K562 (cell line): ENCODE measurements around the gene PDZK1IP1. TPM values are rescaled to one million over a fixed set of nuclear protein-coding genes. Genes with fewer than 3 reads are reported as not detected.
A peak's percentile ranks its signal among the peaks of the same experiment; 100 is the strongest.

Experiments used
- ARHGAP35 ChIP-seq: fragments of 450-650 bp; IDR thresholded peaks from 2 replicates; pipeline ENCODE4 v1.6.1; 2018; ENCODE audit not compliant: partially characterized antibody
- CTBP1 ChIP-seq: fragments of 450-650 bp; IDR thresholded peaks from 2 replicates; pipeline ENCODE4 v1.6.1; 2016; ENCODE audit warnings: borderline replicate concordance
- DPF2 ChIP-seq: fragments of 450-650 bp; IDR thresholded peaks from 2 replicates; pipeline ENCODE4 v1.6.1; 2016
- FOXJ2 ChIP-seq: fragments of 200-800 bp; sonication (Bioruptor generic); IDR thresholded peaks from 2 replicates; pipeline ENCODE4 v1.6.1; 2016; ENCODE audit warnings: missing genetic modification characterization, missing compliant biosample characterization
- GATAD2A ChIP-seq: fragments of 450-650 bp; IDR thresholded peaks from 2 replicates; pipeline ENCODE4 v1.6.1; 2017
- GATAD2B ChIP-seq: fragments of 450-650 bp; IDR thresholded peaks from 2 replicates; pipeline ENCODE4 v1.6.1; 2017; ENCODE audit warnings: mild to moderate bottlenecking, borderline replicate concordance
- GMEB1 ChIP-seq: fragments of 250-450 bp; sonication (Bioruptor Pico); IDR thresholded peaks from 2 replicates; pipeline ENCODE4 v1.4.0; 2020; ENCODE audit warnings: mild to moderate bottlenecking
- HDAC2 ChIP-seq: fragments of 450-650 bp; IDR thresholded peaks from 2 replicates; pipeline ENCODE4 v1.6.1; 2016; ENCODE audit warnings: mild to moderate bottlenecking
- MEIS2 ChIP-seq: fragments of 450-650 bp; IDR thresholded peaks from 2 replicates; pipeline ENCODE4 v1.6.1; 2014; ENCODE audit warnings: mild to moderate bottlenecking; ENCODE audit not compliant: partially characterized antibody
- SIN3B ChIP-seq: fragments of 450-650 bp; IDR thresholded peaks from 2 replicates; pipeline ENCODE4 v1.6.1; 2017; ENCODE audit warnings: low read depth, mild to moderate bottlenecking, moderate library complexity
- THAP7 ChIP-seq: fragments of 250-450 bp; sonication (Bioruptor Pico); IDR thresholded peaks from 2 replicates; pipeline ENCODE4 v1.5.0; 2021
- THRB ChIP-seq: fragments of 450-650 bp; formaldehyde crosslinking; conservative IDR thresholded peaks from 2 replicates; pipeline ENCODE4 v1.4.0; 2022; ENCODE audit warnings: mild to moderate bottlenecking, missing genetic modification characterization
- ZFPM2 ChIP-seq: fragments of 250-450 bp; sonication (Bioruptor Pico); IDR thresholded peaks from 2 replicates; pipeline ENCODE4 v1.5.1; 2022; ENCODE audit warnings: mild to moderate bottlenecking
- ZFX ChIP-seq: sonication (generic); formaldehyde crosslinking; IDR thresholded peaks from 2 replicates; pipeline ENCODE4 v1.8.0; 2022; ENCODE audit warnings: mild to moderate bottlenecking, missing genetic modification reagents, moderate library complexity
- ZNF184 ChIP-seq: sonication (generic); formaldehyde crosslinking; IDR thresholded peaks from 2 replicates; pipeline ENCODE4 v1.5.0; 2020; ENCODE audit warnings: missing genetic modification reagents
- ZNF347 ChIP-seq: fragments of 450-650 bp; formaldehyde crosslinking; IDR thresholded peaks from 2 replicates; pipeline ENCODE4 v1.4.0; 2020; ENCODE audit warnings: low read depth, mild to moderate bottlenecking, moderate library complexity
- ZNF707 ChIP-seq: fragments of 250-450 bp; sonication (Bioruptor Pico); conservative IDR thresholded peaks from 2 replicates; pipeline ENCODE4 v1.8.0; 2022; ENCODE audit warnings: inconsistent platforms, mild to moderate bottlenecking, moderate library complexity
- polyA plus RNA-seq, 8 experiments: library from polyadenylated mRNA; depleted of rRNA in 4 of 8; stranded (reverse) in 5 of 8; unstranded in 3 of 8; fragments of >200 nt; fragmentation: Nextera tagmentation in 2 of 8; fragmentation: Illumina TruSeq in 1 of 8; extraction: Ambion mirVana in 2 of 8; extraction: Trizol in 1 of 8; gene quantifications; 2 replicates each; pipeline versions ENCODE4 v1.2.1 to v1.2.3, GENCODE V29; 2011 to 2014; ENCODE audit warnings: inconsistent platforms in 1 of 8, missing spikeins in 1 of 8
- total RNA-seq, 7 experiments: library from RNA; depleted of rRNA in 6 of 7; stranded (reverse); fragments of >200 nt in 6 of 7; fragmentation: Illumina TruSeq in 2 of 7; extraction: Trizol in 2 of 7; gene quantifications; 2 replicates each; pipeline versions ENCODE4 v1.2.1 to v1.2.3, GENCODE V29; 2011 to 2021; ENCODE audit warnings: low replicate concordance in 1 of 7
- TF ChIP-seq, protein P1 (sequence below): IDR thresholded peaks from 2 replicates; pipeline ENCODE4 v1.6.1; 2016; ENCODE audit warnings: missing genetic modification characterization, missing compliant biosample characterization
- TF ChIP-seq, protein P2 (sequence below), 2 experiments: IDR thresholded peaks; 2 replicates each; pipeline ENCODE4 v1.6.1; 2012; ENCODE audit warnings: improper control_type of control experiment in 2 of 2, low read depth in 2 of 2, low read length in 2 of 2, borderline replicate concordance in 1 of 2
- TF ChIP-seq, protein P3 (sequence below): IDR thresholded peaks from 2 replicates; pipeline ENCODE4 v1.6.1; 2011; ENCODE audit warnings: borderline replicate concordance, low read depth, mild to moderate bottlenecking, moderate library complexity, low read length; ENCODE audit not compliant: insufficient read depth, poor library complexity, severe bottlenecking

PDZK1IP1 gene
- total and polyA plus RNA-seq, 9 of the 15 experiments (the other 6 are each of a cell fraction or from before 2014, with no cell fraction given), result 0.17 to 0.68 (median 0.53) TPM; not detected in 2

DNA sequence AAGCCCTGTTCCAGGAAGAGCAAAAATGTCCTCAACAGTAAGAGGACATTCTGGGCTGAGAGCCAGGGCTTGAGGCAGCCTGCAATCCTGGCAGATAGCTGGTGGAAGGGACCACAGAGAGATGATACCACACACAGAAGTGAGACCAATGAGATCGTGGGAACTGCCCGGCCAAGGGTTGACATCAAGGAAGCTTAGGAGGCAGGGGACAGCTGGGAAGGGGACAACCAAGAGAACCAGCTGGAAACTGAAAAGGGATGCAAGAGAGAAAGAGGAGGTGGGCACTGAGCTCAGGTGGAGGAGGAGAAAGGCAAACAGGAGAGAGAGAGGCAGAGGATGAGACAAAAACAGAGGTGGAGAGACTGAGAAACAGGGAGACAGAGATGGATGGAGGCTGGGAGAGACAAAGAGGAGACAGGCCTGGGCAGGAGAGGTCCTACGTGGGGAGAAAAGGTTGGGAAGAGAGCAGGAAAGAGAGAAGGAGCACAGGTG, 9.2 kb downstream of the PDZK1IP1 start (continued):
- no peak for TF ChIP-seq DPF2
- no peak for TF ChIP-seq ZNF347 (CRISPR knock-in tag)
- no peak for TF ChIP-seq ZNF707 (CRISPR knock-in tag)
- TF ChIP-seq ZNF184 (CRISPR knock-in tag), result no peak
- TF ChIP-seq ARHGAP35, result peak; percentile 86
- no peak for TF ChIP-seq GATAD2B
- no peak for TF ChIP-seq ZFPM2 (CRISPR knock-in tag)
- no peak for TF ChIP-seq MEIS2
- peak; percentile 9; the same call in 1 of the 2 replicates for TF ChIP-seq CTBP1
- TF ChIP-seq GATAD2A, result no peak
- TF ChIP-seq THAP7 (CRISPR knock-in tag), result no peak
- TF ChIP-seq, protein P1, sequence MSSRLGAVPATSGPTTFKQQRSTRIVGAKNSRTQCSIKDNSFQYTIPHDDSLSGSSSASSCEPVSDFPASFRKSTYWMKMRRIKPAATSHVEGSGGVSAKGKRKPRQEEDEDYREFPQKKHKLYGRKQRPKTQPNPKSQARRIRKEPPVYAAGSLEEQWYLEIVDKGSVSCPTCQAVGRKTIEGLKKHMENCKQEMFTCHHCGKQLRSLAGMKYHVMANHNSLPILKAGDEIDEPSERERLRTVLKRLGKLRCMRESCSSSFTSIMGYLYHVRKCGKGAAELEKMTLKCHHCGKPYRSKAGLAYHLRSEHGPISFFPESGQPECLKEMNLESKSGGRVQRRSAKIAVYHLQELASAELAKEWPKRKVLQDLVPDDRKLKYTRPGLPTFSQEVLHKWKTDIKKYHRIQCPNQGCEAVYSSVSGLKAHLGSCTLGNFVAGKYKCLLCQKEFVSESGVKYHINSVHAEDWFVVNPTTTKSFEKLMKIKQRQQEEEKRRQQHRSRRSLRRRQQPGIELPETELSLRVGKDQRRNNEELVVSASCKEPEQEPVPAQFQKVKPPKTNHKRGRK (tag), result peak; percentile 90
- no peak for TF ChIP-seq HDAC2
- TF ChIP-seq, protein P2, sequence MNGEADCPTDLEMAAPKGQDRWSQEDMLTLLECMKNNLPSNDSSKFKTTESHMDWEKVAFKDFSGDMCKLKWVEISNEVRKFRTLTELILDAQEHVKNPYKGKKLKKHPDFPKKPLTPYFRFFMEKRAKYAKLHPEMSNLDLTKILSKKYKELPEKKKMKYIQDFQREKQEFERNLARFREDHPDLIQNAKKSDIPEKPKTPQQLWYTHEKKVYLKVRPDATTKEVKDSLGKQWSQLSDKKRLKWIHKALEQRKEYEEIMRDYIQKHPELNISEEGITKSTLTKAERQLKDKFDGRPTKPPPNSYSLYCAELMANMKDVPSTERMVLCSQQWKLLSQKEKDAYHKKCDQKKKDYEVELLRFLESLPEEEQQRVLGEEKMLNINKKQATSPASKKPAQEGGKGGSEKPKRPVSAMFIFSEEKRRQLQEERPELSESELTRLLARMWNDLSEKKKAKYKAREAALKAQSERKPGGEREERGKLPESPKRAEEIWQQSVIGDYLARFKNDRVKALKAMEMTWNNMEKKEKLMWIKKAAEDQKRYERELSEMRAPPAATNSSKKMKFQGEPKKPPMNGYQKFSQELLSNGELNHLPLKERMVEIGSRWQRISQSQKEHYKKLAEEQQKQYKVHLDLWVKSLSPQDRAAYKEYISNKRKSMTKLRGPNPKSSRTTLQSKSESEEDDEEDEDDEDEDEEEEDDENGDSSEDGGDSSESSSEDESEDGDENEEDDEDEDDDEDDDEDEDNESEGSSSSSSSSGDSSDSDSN (IDR thresholded peaks at IDR 0.05; ENCODE audit: borderline replicate concordance in 1 of 2, low read depth in 2 of 2, low read length in 2 of 2), result no peak
- no peak for TF ChIP-seq FOXJ2
- TF ChIP-seq GMEB1 (CRISPR knock-in tag), result no peak
- TF ChIP-seq, protein P3, sequence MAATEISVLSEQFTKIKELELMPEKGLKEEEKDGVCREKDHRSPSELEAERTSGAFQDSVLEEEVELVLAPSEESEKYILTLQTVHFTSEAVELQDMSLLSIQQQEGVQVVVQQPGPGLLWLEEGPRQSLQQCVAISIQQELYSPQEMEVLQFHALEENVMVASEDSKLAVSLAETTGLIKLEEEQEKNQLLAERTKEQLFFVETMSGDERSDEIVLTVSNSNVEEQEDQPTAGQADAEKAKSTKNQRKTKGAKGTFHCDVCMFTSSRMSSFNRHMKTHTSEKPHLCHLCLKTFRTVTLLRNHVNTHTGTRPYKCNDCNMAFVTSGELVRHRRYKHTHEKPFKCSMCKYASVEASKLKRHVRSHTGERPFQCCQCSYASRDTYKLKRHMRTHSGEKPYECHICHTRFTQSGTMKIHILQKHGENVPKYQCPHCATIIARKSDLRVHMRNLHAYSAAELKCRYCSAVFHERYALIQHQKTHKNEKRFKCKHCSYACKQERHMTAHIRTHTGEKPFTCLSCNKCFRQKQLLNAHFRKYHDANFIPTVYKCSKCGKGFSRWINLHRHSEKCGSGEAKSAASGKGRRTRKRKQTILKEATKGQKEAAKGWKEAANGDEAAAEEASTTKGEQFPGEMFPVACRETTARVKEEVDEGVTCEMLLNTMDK, result no peak
- no peak for TF ChIP-seq ZFX (CRISPR knock-in tag)
- peak; percentile 92 for TF ChIP-seq THRB (CRISPR knock-in tag)
- no peak for TF ChIP-seq SIN3B
